ENCODE data around the gene SUSD6. TPM values are rescaled to one million over a fixed set of nuclear protein-coding genes. Genes with fewer than 3 reads are reported as not detected.

Gene SUSD6
- total RNA-seq, 2 donors from 2014 or later: 27.3 to 70.3 TPM

- DNase-seq: no peak
- intact Hi-C loops (cut with DNase I): no loop called here
Measured at GRCh38 chr14:69661194-69661537, 49.8 kb downstream of the SUSD6 start.

DNA sequence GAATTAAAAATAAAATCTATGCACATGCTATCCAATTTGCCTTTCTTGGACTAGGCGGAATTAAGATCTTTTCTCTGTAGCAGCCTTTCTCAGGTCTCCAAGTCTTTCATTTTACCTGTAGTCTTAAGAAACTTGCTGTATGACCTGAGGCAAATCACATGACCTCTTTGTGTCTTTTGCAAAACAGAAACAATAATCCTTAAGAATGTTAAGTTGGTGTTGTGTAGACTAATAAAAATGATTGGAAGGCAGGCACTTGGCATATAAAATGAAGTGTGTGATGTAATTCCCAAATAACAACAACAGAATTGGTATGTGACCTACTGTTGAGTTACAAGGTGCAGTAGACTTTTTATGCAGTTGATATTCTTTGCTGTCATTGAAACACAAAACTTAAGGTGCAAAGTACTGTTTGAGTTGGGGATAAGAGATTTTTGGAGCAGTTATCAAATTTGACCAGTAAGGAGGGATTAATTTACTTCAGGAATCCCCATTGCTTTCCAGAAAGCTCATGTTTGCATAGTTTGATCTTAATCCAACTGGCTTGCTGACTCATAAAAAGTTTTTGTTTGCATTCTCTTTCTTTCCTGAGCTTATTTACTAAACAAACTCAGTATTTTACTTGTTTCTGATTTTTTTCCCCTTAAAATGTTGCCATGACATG, 51.4 kb downstream of the SUSD6 start:
- intact Hi-C loops (cut with DNase I): no loop called here
- no peaks in the 10 kb centered on the region for H3K36me3 ChIP-seq
- no peaks in the 10 kb centered on the region for H3K27me3 ChIP-seq
- no peak for DNase-seq
- TF ChIP-seq, protein P1, sequence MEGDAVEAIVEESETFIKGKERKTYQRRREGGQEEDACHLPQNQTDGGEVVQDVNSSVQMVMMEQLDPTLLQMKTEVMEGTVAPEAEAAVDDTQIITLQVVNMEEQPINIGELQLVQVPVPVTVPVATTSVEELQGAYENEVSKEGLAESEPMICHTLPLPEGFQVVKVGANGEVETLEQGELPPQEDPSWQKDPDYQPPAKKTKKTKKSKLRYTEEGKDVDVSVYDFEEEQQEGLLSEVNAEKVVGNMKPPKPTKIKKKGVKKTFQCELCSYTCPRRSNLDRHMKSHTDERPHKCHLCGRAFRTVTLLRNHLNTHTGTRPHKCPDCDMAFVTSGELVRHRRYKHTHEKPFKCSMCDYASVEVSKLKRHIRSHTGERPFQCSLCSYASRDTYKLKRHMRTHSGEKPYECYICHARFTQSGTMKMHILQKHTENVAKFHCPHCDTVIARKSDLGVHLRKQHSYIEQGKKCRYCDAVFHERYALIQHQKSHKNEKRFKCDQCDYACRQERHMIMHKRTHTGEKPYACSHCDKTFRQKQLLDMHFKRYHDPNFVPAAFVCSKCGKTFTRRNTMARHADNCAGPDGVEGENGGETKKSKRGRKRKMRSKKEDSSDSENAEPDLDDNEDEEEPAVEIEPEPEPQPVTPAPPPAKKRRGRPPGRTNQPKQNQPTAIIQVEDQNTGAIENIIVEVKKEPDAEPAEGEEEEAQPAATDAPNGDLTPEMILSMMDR (IDR thresholded peaks at IDR 0.05): no peak
- peak overlapping the region; percentile 18 for H3K27ac ChIP-seq
- no peaks in the 10 kb centered on the region for H3K9me3 ChIP-seq
- no peak overlapping the region for H3K4me3 ChIP-seq
- H3K4me1 ChIP-seq: peaks cover 9% of the 10 kb centered on the region
- H3K9ac ChIP-seq (ENCODE audit: low read depth in 2 of 2, low read length in 2 of 2): peak overlapping the region in 1 of 2 donors; percentile 4

More at GRCh38 chr14:69661194-69661537, 49.8 kb downstream of the SUSD6 start:
- H3K4me3 ChIP-seq: no peak overlapping the region
- TF ChIP-seq, protein P1 (IDR thresholded peaks at IDR 0.05): no peak
- no peaks in the 10 kb centered on the region for H3K27me3 ChIP-seq
- peaks cover 13% of the 10 kb centered on the region for H3K4me1 ChIP-seq
- H3K9me3 ChIP-seq: no peaks in the 10 kb centered on the region
- no peak overlapping the region for H3K9ac ChIP-seq (ENCODE audit: low read depth in 2 of 2, low read length in 2 of 2)
- H3K36me3 ChIP-seq: no peaks in the 10 kb centered on the region
- no peak overlapping the region for H3K27ac ChIP-seq

DNA sequence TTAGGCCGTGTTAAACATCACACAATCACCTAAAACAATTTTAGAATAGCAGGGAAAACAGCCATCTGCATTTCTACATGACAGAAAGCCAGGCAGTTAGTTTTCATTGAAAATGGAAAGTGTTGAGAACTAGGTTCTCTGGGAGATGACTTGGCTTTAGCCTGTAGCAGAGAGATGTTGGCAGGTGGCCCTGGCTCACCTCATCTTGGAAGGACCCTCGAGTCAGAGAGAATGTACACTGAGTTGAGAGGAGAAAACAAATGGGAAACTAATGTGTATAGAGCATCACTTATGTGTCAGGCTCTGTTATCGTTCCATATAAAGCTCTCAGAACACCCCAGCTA, 51.9 kb downstream of the SUSD6 start:
- intact Hi-C loops (cut with DNase I): no loop called here
- TF ChIP-seq, protein P1 (IDR thresholded peaks at IDR 0.05): no peak

DNA sequence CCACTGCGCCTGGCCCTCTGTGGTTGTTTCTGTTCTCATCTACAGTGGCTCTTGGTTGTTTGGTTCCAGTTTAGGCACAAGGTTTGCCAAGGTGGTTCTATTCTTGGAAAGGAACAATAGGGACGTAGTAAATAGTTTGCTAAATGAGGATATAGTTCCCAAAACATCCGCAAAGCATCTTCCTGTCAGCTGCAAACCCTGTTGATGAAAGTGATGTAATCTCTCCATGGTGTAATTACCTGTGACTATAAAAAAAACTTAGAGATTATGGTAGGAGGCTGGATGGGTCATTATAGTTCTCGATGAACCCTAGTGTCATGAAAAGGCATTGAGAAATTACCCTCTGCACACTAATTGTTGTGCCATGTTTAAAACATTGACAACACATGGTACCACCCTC, 52.9 kb downstream of the SUSD6 start:
- Histone ChIP-seq H3K27ac (no peak overlapping the region), H3K9me3 (no peaks in the 10 kb centered on the region), H3K9ac (ENCODE audit: low read depth in 2 of 2, low read length in 2 of 2) (no peak overlapping the region), H3K27me3 (no peaks in the 10 kb centered on the region), H3K4me3 (no peak overlapping the region), H3K4me1 (no peaks in the 10 kb centered on the region), H3K36me3 (no peaks in the 10 kb centered on the region)
- no peak for DNase-seq
- TF ChIP-seq, protein P1 (IDR thresholded peaks at IDR 0.05): no peak
- intact Hi-C loops (cut with DNase I): no loop called here

More for the DNA sequence above, 51.9 kb downstream of the SUSD6 start:
- Histone ChIP-seq H3K27ac (peak overlapping the region; percentile 18), H3K4me1 (peaks cover 4% of the 10 kb centered on the region), H3K36me3 (no peaks in the 10 kb centered on the region), H3K4me3 (no peak overlapping the region), H3K9me3 (no peaks in the 10 kb centered on the region), H3K9ac (ENCODE audit: low read depth in 2 of 2, low read length in 2 of 2) (peak overlapping the region in 1 of 2 donors; percentile 4), H3K27me3 (no peaks in the 10 kb centered on the region)
- DNase-seq: no peak

GRCh38 chr14:69664865-69665526, 53.6 kb downstream of the SUSD6 start:
- H3K4me3 ChIP-seq: no peak overlapping the region
- no peaks in the 10 kb centered on the region for H3K9me3 ChIP-seq
- peak overlapping the region; percentile 37 for H3K27ac ChIP-seq
- DNase-seq: no peak
- H3K36me3 ChIP-seq: no peaks in the 10 kb centered on the region
- no peaks in the 10 kb centered on the region for H3K4me1 ChIP-seq
- no peaks in the 10 kb centered on the region for H3K27me3 ChIP-seq
- intact Hi-C loops (cut with DNase I): no loop called here
- TF ChIP-seq, protein P1 (IDR thresholded peaks at IDR 0.05): no peak
- H3K9ac ChIP-seq (ENCODE audit: low read depth in 2 of 2, low read length in 2 of 2): no peak overlapping the region
